Measurements from ENCODE around the gene MYO19. TPM values are rescaled to one million over a fixed set of nuclear protein-coding genes. Genes with fewer than 3 reads are reported as not detected.
A peak's percentile ranks its signal among the peaks of the same experiment; 100 is the strongest.

Gene MYO19
- total and polyA plus RNA-seq, 2 of the 8 experiments (the other 6 are each of a cell fraction or from before 2014, with no cell fraction given) = 126 to 163 TPM

DNA sequence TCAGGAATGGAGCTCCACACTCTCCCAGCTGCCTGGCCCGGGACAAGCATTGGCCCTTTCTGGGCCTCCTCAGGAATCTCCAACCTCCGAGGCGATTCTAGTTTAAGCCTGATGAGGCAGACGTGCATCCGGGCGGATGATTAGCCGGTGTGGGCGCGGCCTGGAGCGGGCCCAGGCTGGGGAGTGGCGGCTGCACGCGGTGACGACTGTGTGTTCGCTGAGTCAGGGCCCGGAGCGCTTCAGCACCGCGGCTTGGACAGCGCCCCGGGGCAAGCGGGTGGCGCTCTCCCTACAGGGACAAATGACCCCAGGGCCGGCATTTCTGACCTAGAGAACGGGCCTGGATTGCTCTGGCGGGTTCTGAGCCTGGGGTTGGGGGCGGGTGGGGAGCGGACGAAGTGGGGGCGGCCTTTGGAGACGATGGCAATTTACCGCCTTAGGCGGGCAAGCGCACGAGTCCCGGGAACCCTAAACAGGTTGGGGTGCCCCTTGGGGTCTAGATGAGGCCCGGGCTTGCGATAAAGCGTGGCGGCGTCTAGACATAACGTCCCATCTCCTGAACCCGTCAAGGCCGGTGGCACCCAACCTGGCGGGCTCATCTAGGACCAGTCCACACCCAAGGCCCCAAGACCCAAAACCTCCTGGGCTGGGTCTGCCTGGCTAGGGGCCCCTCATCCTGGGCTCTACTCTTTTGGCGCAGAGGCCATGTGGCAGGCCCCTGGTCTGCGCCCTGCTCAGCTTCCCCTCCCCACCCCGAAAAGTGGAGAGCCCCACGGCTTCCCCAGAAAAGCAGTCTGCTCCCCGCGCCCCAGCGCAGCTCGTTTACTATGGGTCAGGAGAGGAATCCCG is 70.5 kb downstream of the MYO19 start:
- Histone ChIP-seq H4K91ac (replicated peaks; ENCODE audit: insufficient read length, low read length) (no peak overlapping the region), H2BK12ac (ENCODE audit: low read depth, low read length) (no peak overlapping the region), H3K79me2 (ENCODE audit: control insufficient read depth in 1 of 2, insufficient read depth in 2 of 2, low read length in 2 of 2) (no peaks in the 10 kb centered on the region), H3K27me3 (replicated peaks in 1 of 4; ENCODE audit: control insufficient read depth in 3 of 4, extremely low read depth in 1 of 4, insufficient read depth in 3 of 4, low read length in 3 of 4) (peaks cover 4 to 28% (median 18%) of the 10 kb centered on the region in 4 experiments), H3K9ac (replicated peaks in 1 of 4; ENCODE audit: extremely low read depth in 1 of 4, low read depth in 3 of 4, low read length in 3 of 4) (no peak overlapping the region), H3K4me3 (ENCODE audit: extremely low read depth in 1 of 4, insufficient read depth in 2 of 4, low read depth in 3 of 4, low read length in 4 of 4) (peak overlapping the region in 2 of 4 experiments; percentile 10 to 34; a peak in 3 of 8 replicates), H2AFZ (ENCODE audit: low read length) (no peak overlapping the region), H3K4me1 (replicated peaks in 1 of 4; ENCODE audit: control insufficient read depth in 3 of 4, insufficient read depth in 4 of 4, low read length in 3 of 4) (0 out of 7 replicates have a peak, but pooled peaks cover 0 to 2% (median 0%) of the 10 kb centered on the region in 4 experiments), H3K36me3 (ENCODE audit: control insufficient read depth in 2 of 4, insufficient read depth in 4 of 4, low read length in 3 of 4) (no peaks in the 10 kb centered on the region), H2BK20ac (ENCODE audit: low read length) (no peak overlapping the region), H2BK15ac (ENCODE audit: low read length) (no peak overlapping the region), H3K9me3 (ENCODE audit: insufficient read depth in 2 of 2, low read depth in 1 of 2, low read length in 1 of 2) (no peaks in the 10 kb centered on the region), H3K56ac (replicated peaks; ENCODE audit: insufficient read length, low read depth, low read length) (no peak overlapping the region), H2AK5ac (ENCODE audit: low read depth, low read length) (no peak overlapping the region), H2BK120ac (replicated peaks; ENCODE audit: low read depth, low read length) (no peak overlapping the region), H3K23me2 (ENCODE audit: low read depth, low read length) (no peaks in the 10 kb centered on the region; the same call in 1 of the 2 replicates), H3K14ac (ENCODE audit: insufficient read length) (no peak overlapping the region), H4K8ac (ENCODE audit: extremely low read depth, insufficient read depth, low read length) (peak overlapping the region; percentile 73; the same call in 1 of the 2 replicates), H3K79me1 (ENCODE audit: low read depth, low read length) (no peaks in the 10 kb centered on the region), H3K18ac (ENCODE audit: extremely low read depth, low read length) (no peak overlapping the region), H4K5ac (ENCODE audit: insufficient read length, low read depth, low read length) (no peak overlapping the region), H2BK5ac (ENCODE audit: low read depth, low read length) (no peak overlapping the region), H3K27ac (ENCODE audit: low read depth, low read length) (no peak overlapping the region), H3K4me2 (ENCODE audit: insufficient read depth in 1 of 2, low read depth in 2 of 2, low read length in 2 of 2) (peak overlapping the region; percentile 48 to 60), H3K4ac (replicated peaks; ENCODE audit: insufficient read length, low read depth, low read length) (no peak overlapping the region), H3K23ac (ENCODE audit: insufficient read length) (no peak overlapping the region), H4K20me1 (replicated peaks in 1 of 2; ENCODE audit: control insufficient read depth in 1 of 2, insufficient read depth in 2 of 2, low read length in 2 of 2) (peaks cover 0 to 3% of the 10 kb centered on the region in 2 experiments)
- CTCF ChIA-PET (ENCODE audit: partially characterized antibody) = interaction anchor here (1.6 to 3.5 kb wide), 3 partner anchors 12 to 20 kb away, joined by 5 to 20 read pairs (median 11); no protein-coding TSS in a partner anchor
- POLR2A ChIA-PET (ENCODE audit: partially characterized antibody) = interaction anchor here (1.0 kb wide), 1 partner anchor 22 kb away, joined by 3 read pairs; the partner anchor contains the start of gene ZNHIT3
- 21% methylated on average over 39 of the region's 54 CpGs; no CpG with 5 or more reads in 1 of the 2 experiments for WGBS, 2 experiments (ENCODE audit: extremely low coverage in 1 of 2, insufficient coverage in 1 of 2, insufficient read length in 1 of 2, insufficient replicate concordance in 2 of 2, low coverage in 1 of 2, low lambda C conversion rate in 2 of 2, missing lambda C conversion rate in 1 of 2)
- no peak for FAIRE-seq
- peak; percentile 69 to 95 for DNase-seq (ENCODE audit: low read depth in 1 of 2, low spot score in 2 of 2)
- TF ChIP-seq MAFK (IDR thresholded peaks at IDR 0.05; ENCODE audit: low read depth, low read length) = peak; percentile 85; the same call in 1 of the 2 replicates
- no peak for TF ChIP-seq POU5F1 (IDR thresholded peaks at IDR 0.05; ENCODE audit: low read depth, low read length)
- no peak for TF ChIP-seq EGR1 (IDR thresholded peaks at IDR 0.05; ENCODE audit: borderline replicate concordance, low read depth, low read length)
- TF ChIP-seq CHD1 (IDR thresholded peaks at IDR 0.05; ENCODE audit: low read depth, low read length) = no peak
- no peak for TF ChIP-seq EZH2 (IDR thresholded peaks at IDR 0.05; ENCODE audit: low read depth, low read length, severe bottlenecking)
- peak; percentile 17; the same call in 1 of the 2 replicates for TF ChIP-seq RBBP5 (IDR thresholded peaks at IDR 0.05; ENCODE audit: borderline replicate concordance, low read depth, low read length)
- TF ChIP-seq, protein P1, sequence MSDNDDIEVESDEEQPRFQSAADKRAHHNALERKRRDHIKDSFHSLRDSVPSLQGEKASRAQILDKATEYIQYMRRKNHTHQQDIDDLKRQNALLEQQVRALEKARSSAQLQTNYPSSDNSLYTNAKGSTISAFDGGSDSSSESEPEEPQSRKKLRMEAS (IDR thresholded peaks at IDR 0.05) = peak; percentile 92
- no peak for TF ChIP-seq JUN (IDR thresholded peaks at IDR 0.05; ENCODE audit: low read depth, low read length)
- no peak for TF ChIP-seq PHF8 (conservative IDR thresholded peaks at IDR 0.05; ENCODE audit: low read depth, low read length)
- TF ChIP-seq POLR2AphosphoS5 (IDR thresholded peaks at IDR 0.05; ENCODE audit: low read depth, low read length) = no peak
- TF ChIP-seq HDAC2 (IDR thresholded peaks at IDR 0.05; ENCODE audit: borderline replicate concordance in 1 of 2, low read depth in 2 of 2, low read length in 2 of 2) = peak in 1 of 2 experiments; percentile 29; a peak in 1 of 4 replicates

All from H1 (cell line).